ENCODE data around the gene TBC1D7. TPM values are rescaled to one million over a fixed set of nuclear protein-coding genes. Genes with fewer than 3 reads are reported as not detected.

The TBC1D7 gene
- total and polyA plus RNA-seq, 2 of the 4 experiments (the other 2 are of a cell fraction), result 14.3 to 22.6 TPM

GRCh38 chr6:13308332-13308731, 20.0 kb downstream of the TBC1D7 start:
- H2AFZ ChIP-seq (replicated peaks; ENCODE audit: low read length, poor library complexity), result no peak overlapping the region
- dilution Hi-C loops (cut with HindIII; ENCODE audit: low sequenced_read_pairs, unreplicated experiment) (no loop called here), intact Hi-C loops (cut with micrococcal nuclease) (no loop called here), in situ Hi-C loops (cut with MboI; ENCODE audit: low sequenced_read_pairs) (no loop called here)
- H2BK20ac ChIP-seq (ENCODE audit: low read depth, low read length), result no peak overlapping the region
- no peak overlapping the region for H2BK5ac ChIP-seq (ENCODE audit: low read depth, low read length, poor library complexity, severe bottlenecking)
- H2BK15ac ChIP-seq (ENCODE audit: low read depth, low read length), result no peak overlapping the region
- no peak overlapping the region for H4K8ac ChIP-seq (ENCODE audit: low read depth in 2 of 2, low read length in 2 of 2)
- no peak overlapping the region for H4K5ac ChIP-seq (ENCODE audit: low read depth, low read length)
- no peaks in the 10 kb centered on the region; the same call in 1 of the 2 replicates for H3K9me1 ChIP-seq (ENCODE audit: insufficient read depth, low read length)
- no peak overlapping the region for H3K27ac ChIP-seq (ENCODE audit: insufficient read depth, low read length)
- no TSS peak for BruUV-seq (replicated peaks)
- no peak overlapping the region for H3K4me2 ChIP-seq (ENCODE audit: low read depth, low read length)
- TF ChIP-seq POLR2A (IDR thresholded peaks at IDR 0.05; ENCODE audit: low read depth, low read length) (no peak), MAFK (IDR thresholded peaks at IDR 0.05; ENCODE audit: low read depth, low read length) (no peak), RCOR1 (IDR thresholded peaks at IDR 0.05; ENCODE audit: insufficient replicate concordance, low read length) (no peak), FOS (IDR thresholded peaks at IDR 0.05; ENCODE audit: low read depth, low read length) (no peak), MAZ (IDR thresholded peaks at IDR 0.05; ENCODE audit: borderline replicate concordance, low read depth, low read length) (no peak), SMC3 (IDR thresholded peaks at IDR 0.05; ENCODE audit: low read depth, low read length) (no peak), CEBPB (IDR thresholded peaks at IDR 0.05; ENCODE audit: low read depth, low read length) (no peak), NFE2L2 (IDR thresholded peaks at IDR 0.05; ENCODE audit: low read depth, low read length) (no peak), RAD21 (IDR thresholded peaks at IDR 0.05; ENCODE audit: low read length) (no peak), ELK1 (IDR thresholded peaks at IDR 0.05; ENCODE audit: borderline replicate concordance, low read depth, low read length) (no peak), CTCF (conservative IDR thresholded peaks at IDR 0.05; ENCODE audit: low read depth, low read length) (no peak), USF2 (IDR thresholded peaks at IDR 0.05; ENCODE audit: low read depth, low read length) (no peak), BHLHE40 (IDR thresholded peaks at IDR 0.05; ENCODE audit: low read depth, low read length) (no peak), MXI1 (IDR thresholded peaks at IDR 0.05; ENCODE audit: borderline replicate concordance, low read depth, low read length) (no peak), CHD1 (IDR thresholded peaks at IDR 0.05; ENCODE audit: low read depth, low read length) (no peak), RFX5 (IDR thresholded peaks at IDR 0.05; ENCODE audit: low read depth, low read length) (no peak)
- H3K4ac ChIP-seq (ENCODE audit: low read depth, low read length), result no peak overlapping the region
- ChIA-PET CTCF (no interaction called here), POLR2A (ENCODE audit: unreplicated experiment) (no interaction called here)
- H3K23ac ChIP-seq (ENCODE audit: low read depth, low read length), result no peak overlapping the region
- no peak overlapping the region for H3K56ac ChIP-seq (ENCODE audit: extremely low read depth, insufficient read depth, low read length)
- WGBS, 2 experiments (ENCODE audit: extremely low coverage in 2 of 2, insufficient read length in 1 of 2), result no CpG with 5 or more reads among the region's 1 CpG
- no peaks in the 10 kb centered on the region for H4K20me1 ChIP-seq (ENCODE audit: insufficient read depth, low read length)
- H2BK120ac ChIP-seq (ENCODE audit: low read depth, low read length), result no peak overlapping the region
- H4K91ac ChIP-seq (ENCODE audit: insufficient read depth, low read depth, low read length), result 0 out of 2 replicates have a peak overlapping the region, but pooled peaks have one; percentile 13
- no peak overlapping the region for H3K18ac ChIP-seq (ENCODE audit: low read depth, low read length)
- no peaks in the 10 kb centered on the region for H3K27me3 ChIP-seq (ENCODE audit: control insufficient read depth, insufficient read depth, low read length)
- ATAC-seq (ENCODE audit: low read depth) (no peak), DNase-seq (no peak)
- H3K36me3 ChIP-seq (ENCODE audit: control insufficient read depth, insufficient read depth, low read length), result peaks cover 16% of the 10 kb centered on the region
- no peak overlapping the region for H3K14ac ChIP-seq (replicated peaks; ENCODE audit: low read depth, low read length)
- 0 out of 4 replicates have a peak, but pooled peaks cover 0 to 3% of the 10 kb centered on the region in 2 experiments for H3K79me1 ChIP-seq (ENCODE audit: low read depth in 1 of 2, low read length in 2 of 2)
- no peak overlapping the region for H3K4me3 ChIP-seq (ENCODE audit: insufficient read depth, low read depth, low read length)
- no peak overlapping the region for H2AK9ac ChIP-seq (replicated peaks; ENCODE audit: low read depth, low read length, poor library complexity)
- no peaks in the 10 kb centered on the region for H3K9me3 ChIP-seq (ENCODE audit: control insufficient read depth, insufficient read depth, low read length)
- peaks cover 3% of the 10 kb centered on the region; the same call in 1 of the 2 replicates for H3K4me1 ChIP-seq (ENCODE audit: control insufficient read depth, insufficient read depth, low read length)
- no peak overlapping the region for H2AK5ac ChIP-seq (ENCODE audit: low read depth, low read length)
- no peak overlapping the region for H3K9ac ChIP-seq (ENCODE audit: low read depth, low read length)
